HK-2 (cell line): ENCODE measurements around the gene XYLT1.

Source experiments
- DNase-seq: peaks from one replicate; pipeline ENCODE4 v3.0.0-alpha.2; 2018; ENCODE audit not compliant: unreplicated experiment

Gene XYLT1

DNA sequence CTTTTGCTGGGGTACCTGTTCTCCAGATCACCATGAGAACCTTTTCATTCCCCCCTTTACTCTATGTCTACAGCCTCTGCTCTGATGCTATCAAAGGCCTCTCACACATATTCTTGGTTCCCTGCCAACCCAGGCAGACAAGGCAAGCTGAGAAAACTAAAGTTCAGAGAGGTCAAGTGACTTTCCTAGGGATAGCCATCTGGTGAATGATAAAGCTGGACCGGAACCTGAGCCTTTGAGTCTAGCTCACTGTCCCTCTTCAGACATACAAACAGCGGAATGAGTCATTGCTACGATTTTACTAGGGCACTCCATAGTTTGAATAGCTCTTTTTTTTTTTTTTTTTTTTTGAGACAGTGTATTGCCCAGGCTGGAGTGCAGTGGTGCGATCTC is 73.3 kb downstream of the XYLT1 start:
- DNase-seq: no peak

DNA sequence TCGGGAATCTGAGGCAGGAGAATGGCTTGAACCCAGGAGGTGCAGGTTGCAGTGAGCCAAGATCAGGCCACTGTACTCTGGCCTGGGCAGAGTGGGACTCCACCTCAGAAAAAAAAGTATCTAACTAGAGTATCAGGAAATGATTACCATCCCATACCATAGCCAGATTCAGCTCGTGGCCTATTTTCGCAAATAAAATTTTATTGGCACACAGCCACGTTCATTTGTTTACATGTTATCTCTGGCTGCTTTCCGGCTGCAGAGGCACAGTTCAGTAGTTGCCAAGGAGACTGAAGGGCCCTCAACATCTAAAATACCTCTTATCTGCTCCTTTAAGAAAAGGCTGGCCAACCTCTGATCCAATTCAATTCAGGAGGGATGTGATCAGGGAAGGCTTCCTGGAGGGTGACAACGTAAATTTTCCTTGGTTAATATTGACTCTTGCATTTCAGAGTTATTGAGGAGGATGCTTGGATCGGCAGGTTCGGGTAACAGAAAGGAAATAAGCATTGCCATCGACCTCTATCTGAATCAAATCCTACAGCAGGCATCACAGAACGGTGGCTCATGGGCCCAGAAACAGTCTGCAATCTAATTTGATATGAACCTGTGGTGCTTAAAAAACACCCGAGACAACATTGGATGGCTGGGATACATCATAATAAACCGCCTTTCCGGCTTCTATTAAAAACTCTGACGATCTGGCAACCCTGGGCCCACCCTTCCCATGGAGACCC is 73.8 kb downstream of the XYLT1 start:
- no peak for DNase-seq

- no peak for DNase-seq
Observed at GRCh38 chr16:17395849-17396480, 74.8 kb downstream of the XYLT1 start.

DNA sequence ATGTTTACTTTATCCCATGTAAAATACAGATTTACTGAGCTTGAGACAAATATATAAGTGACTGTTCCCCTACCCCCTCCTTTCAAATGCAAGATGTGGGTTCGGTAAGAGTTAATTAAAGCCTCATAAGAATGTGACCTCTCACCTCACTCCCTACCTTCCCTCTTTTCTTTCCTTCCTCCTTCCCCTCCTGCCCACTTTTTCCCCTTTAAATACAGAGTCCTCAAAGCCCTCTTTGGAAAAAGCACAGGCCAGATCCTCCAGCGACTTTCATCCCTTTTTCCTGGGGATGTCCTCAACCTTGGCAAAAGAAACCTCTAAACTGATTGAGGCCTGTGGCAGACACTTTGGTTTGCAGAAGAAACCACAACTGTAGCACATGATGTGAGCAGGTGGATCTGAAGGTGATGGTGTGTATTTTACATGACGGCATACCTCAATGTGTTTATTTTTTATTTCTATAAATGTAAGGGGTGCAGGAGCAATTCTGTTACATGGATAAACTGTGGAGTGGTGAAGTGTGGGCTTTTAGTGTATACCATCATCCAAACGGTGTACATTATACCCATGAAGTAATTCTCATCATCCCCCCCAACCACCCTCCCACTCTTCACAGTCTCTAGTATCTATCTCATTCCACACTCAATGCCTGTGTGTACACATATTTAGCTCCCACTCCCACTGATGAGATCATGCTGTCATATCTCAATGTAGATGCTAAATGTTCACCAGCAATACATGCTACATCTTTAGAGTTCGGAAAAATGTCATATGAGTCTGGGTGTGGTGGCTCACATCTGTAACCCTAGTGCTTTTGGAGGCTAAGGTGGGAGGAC is 77.7 kb downstream of the XYLT1 start:
- DNase-seq: no peak

GRCh38 chr16:17392127-17392856 is 78.5 kb downstream of the XYLT1 start:
- DNase-seq: no peak

DNA sequence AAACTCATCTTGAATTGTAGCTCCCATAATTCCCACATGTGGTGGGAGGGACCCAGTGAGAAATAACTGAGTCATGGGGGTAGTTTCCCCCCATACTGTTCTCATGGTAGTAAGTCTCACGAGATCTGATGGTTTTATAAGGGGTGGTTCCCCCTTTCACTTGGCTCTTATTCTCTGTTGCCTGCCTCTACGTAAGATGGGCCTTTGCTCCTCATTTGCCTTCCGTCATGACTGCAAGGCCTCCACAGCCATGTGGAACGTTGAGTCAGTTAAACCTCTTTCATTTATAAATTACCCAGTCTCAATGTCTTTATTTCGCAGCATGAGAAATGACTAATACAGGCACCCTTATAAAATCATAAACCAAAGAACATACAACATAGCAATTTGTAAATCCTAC is 79.0 kb downstream of the XYLT1 start:
- DNase-seq: no peak

DNA sequence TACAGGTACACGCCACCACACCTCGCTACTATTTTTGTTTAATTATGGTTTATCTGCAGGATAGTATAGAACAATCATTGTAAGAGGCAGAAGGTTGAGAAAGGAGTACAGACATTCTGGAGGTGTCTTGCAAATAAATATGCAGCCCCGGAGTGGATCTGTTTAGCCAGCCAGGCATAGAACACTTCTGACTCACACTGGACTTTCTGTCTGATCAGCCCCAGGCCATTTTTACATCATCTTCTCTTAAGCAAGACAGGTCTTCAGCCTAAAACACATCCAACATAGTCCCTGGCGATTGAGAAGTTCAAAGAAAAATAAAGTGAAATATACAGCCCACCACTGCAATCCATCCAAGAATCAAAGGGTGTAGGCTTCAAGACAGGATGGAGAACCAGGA is 81.4 kb downstream of the XYLT1 start:
- no peak for DNase-seq

DNA sequence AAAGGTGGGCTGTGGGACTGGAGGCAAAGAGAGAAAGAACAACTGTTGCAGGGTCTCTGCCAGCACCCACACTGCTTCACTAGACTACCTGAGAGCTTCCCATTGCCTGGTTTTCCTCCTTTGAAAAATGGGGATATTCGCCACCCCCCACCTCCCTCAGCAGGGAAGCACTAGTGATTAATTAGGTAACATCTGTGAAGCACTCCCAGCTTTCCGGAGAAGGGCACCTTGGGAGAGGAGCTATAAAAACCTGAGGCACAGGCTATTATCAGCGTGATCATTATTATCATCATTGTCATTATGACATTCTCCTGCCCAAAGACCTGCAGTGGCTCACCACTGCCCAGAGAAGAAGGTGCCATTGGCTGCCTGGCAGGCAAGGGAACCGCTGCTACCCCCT is 83.5 kb downstream of the XYLT1 start:
- DNase-seq: no peak

- DNase-seq: no peak
Observed at GRCh38 chr16:17386229-17386628, 84.5 kb downstream of the XYLT1 start.

- no peak for DNase-seq
Observed at GRCh38 chr16:17384471-17384870, 86.3 kb downstream of the XYLT1 start.

DNA sequence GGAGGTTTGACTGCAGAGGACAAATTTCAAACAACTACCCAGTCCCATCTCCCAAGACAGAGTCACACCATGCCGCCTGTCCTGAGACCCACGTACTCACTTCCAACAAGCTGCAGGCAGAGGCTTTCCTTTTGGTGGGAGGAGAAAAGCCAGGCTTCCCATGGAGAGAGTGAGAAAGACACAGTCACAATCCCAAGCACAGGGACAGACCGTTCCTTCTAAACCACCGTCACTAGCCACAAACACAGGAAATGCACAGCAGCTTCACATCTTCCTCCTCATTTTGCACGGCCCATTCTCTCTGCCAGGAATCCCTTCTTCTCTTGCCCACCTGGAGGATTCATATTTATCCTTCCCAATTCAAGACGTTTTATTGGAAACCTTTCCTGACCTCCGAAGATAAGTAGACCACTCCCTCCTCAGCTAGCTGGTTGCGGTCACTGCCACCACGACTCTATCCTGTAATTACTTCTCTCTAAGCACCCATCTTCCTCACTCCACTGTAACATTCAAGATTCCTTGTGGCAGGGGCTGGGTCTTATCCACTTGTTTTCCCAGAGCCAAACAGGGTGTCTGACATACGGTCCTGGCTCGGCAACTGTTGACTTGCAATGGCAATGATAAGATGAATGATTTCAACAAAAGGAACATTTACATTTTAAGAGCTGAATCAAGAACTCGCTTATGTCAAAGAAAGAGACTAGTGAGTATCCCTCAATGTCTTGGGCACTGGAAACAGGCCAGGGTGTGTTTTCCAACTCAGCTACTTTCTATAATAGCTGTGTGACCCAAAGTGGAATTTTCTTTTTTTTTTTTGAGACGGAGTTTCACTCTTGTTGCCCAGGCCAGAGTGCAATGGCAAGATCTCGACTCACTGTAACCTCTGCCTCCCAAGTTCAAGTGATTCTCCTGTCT is 87.6 kb downstream of the XYLT1 start:
- no peak for DNase-seq

GRCh38 chr16:17382514-17382913 is 88.2 kb downstream of the XYLT1 start:
- DNase-seq: no peak

DNA sequence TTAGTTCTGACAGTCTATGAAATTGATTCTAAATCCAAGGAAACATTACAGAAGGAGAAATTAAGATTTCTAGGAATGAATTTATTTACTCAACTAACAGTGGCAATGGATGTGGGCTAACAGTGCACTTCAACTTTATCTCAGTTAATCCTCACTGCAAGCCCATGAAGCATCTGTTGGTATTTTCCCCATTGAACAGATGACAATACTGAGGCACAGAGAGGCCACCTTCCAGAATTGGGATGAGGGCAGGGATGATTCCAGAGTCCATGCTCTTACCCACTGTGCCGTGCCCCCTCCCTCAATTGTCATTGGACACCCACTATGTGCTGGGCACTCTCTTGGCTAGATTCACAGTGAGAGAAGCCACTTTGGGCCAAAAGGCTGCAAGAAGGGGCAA is 89.0 kb downstream of the XYLT1 start:
- DNase-seq: no peak

DNA sequence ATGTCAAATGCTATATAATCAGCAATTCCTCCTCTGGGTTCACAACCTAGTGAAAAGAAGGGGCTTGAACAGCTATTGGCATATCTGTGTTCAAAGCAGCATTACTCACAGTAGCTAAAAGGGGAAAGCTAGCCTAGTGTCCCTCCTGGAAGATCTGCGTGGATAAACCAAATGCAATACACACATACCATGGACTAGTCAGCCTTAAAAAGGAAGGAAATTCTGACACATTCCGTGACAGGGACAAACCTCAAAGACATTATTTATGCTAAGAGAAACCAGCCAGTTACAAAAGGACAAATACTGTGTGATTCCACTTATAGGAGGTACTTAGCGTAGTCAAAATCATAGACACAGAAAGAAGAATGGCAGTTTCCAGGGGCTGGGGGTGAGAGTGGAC is 90.1 kb downstream of the XYLT1 start:
- DNase-seq: no peak

GRCh38 chr16:17379121-17379571 is 91.6 kb downstream of the XYLT1 start:
- DNase-seq: no peak

- DNase-seq: no peak
Observed at GRCh38 chr16:17377360-17378324, 93.1 kb downstream of the XYLT1 start.

DNA sequence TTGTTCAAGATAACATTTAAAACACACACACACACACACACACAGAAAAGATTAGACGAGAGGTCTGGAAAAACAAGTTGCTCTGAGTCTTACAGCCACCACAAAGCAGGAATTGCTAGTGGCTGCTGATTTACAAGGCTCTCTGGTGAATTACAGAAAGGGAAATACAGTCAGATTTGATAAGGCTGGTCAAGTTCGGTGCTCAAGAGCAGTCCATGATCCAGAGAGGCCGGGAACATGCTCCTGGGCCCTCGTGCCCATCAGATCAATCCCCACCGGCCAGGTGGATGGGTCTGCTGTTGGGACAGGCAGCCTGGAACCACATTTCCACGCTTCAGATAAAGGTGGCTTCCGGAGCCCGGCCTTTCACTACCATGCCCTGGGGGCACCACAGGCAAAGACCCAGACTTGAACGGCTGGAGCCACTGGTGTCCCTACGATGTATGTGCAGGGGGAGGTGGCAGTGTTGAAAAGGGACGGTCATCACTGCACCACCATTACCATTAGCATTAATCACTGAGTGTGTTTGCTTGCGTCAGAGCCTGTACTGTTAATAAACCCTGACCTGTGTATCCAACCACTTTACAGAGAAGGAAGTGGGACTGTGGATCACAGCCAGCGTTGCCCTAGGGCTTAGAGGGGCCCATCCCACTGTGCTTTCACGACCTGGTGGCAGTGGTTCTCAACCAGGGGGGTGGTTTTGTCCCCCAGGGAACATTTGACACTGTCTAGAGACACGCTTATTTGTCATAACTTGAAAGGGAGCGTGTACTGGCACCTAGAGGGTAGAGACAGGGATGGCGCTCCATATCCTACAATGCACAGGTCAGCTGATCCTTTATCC is 95.1 kb downstream of the XYLT1 start:
- no peak for DNase-seq

GRCh38 chr16:17374668-17375255 is 96.0 kb downstream of the XYLT1 start:
- DNase-seq: no peak
